Activated CD8-positive, alpha-beta T cell treated with anti-CD3 and anti-CD28 coated beads for 36 hours (primary cell): ENCODE data around the gene BANP. TPM values are rescaled to one million over a fixed set of nuclear protein-coding genes. Genes with fewer than 3 reads are reported as not detected.
"Not testable (repeated sequence)": the region's sequence is repeated elsewhere in the genome, so short reads cannot be mapped to it uniquely, and the experiment has no call there.

Source experiments
- ATAC-seq: fragments of 200-7000 bp; cut with Tn5 transposase; one replicate; pipeline ENCODE4 v1.10.0; 2021; ENCODE audit warnings: mild to moderate bottlenecking, moderate library complexity
- CTCF ChIA-PET: fragments of 350-600 bp; sonication (Branson Sonifier 250); formaldehyde crosslinking; loops from one replicate; lab custom pipeline; 2021; ENCODE audit warnings: antibody characterized with exemption; lab: Charles Lee
- POLR2A ChIA-PET: fragments of 350-600 bp; sonication (Branson Sonifier 250); formaldehyde crosslinking; loops from one replicate; lab custom pipeline; 2021; ENCODE audit warnings: antibody characterized with exemption; lab: Charles Lee
- DNase-seq: peaks from one replicate; pipeline ENCODE4 v3.0.0-alpha.2; 2020
- H3K27ac Mint-ChIP-seq: one replicate; pipeline ENCODE4 v1.8.0; 2021; ENCODE audit warnings: mild to moderate bottlenecking, mixed read lengths
- H3K27me3 Mint-ChIP-seq: one replicate; pipeline ENCODE4 v1.8.0; 2021; ENCODE audit warnings: mixed read lengths
- H3K36me3 Mint-ChIP-seq: one replicate; pipeline ENCODE4 v1.8.0; 2021; ENCODE audit warnings: low read depth, mixed read lengths
- H3K4me1 Mint-ChIP-seq: one replicate; pipeline ENCODE4 v1.8.0; 2021; ENCODE audit warnings: low read depth, mixed read lengths
- H3K4me3 Mint-ChIP-seq: one replicate; pipeline ENCODE4 v1.8.0; 2021; ENCODE audit warnings: mild to moderate bottlenecking, moderate library complexity, mixed read lengths
- H3K9me3 Mint-ChIP-seq: one replicate; pipeline ENCODE4 v1.8.0; 2021; ENCODE audit warnings: mixed read lengths
- intact Hi-C: fragments of 100-400 bp; cut with micrococcal nuclease; formaldehyde crosslinking; loops from one replicate; pipeline ENCODE4 v1.10.0; 2022
- total RNA-seq, 2 experiments: library from RNA; stranded (reverse); gene quantifications; one replicate each; pipeline ENCODE4 v1.2.3, GENCODE V29; 2021
- TF ChIP-seq, protein P1 (sequence below): fragments of 200-600 bp; IDR thresholded peaks from one replicate; pipeline ENCODE4 v1.8.0; 2022; ENCODE audit warnings: antibody characterized with exemption, mild to moderate bottlenecking

The BANP gene
- total RNA-seq, 2 experiments from 2014 or later, result 32.1 to 36.1 TPM

DNA sequence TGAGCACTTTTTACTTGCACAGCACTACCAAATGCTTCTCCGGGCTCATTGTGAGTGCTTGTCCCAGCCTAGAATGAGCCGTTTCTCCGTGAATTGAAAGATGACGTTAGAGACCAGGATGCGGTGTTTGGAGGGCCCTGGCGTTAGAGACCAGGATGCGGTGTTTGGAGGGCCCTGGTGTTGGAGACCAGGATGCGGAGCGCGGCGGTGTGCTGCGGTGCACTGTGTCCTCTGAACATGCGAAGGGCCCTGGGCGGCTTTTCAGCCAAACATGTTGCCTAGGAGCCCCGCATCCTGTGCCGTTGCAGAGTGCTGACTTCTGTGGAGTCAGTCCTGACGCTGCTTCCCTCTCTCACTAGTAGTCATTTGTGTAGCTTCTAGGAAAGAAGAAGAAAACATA lies 42.7 kb downstream of the BANP start:
- Mint-ChIP-seq H3K27me3 (no peaks in the 10 kb centered on the region), H3K4me3 (no peak overlapping the region), H3K27ac (no peak overlapping the region), H3K9me3 (no peaks in the 10 kb centered on the region), H3K36me3 (peaks cover 21% of the 10 kb centered on the region), H3K4me1 (peaks cover 2% of the 10 kb centered on the region)
- ChIA-PET POLR2A (no interaction called here), CTCF (no interaction called here)
- TF ChIP-seq, protein P1, sequence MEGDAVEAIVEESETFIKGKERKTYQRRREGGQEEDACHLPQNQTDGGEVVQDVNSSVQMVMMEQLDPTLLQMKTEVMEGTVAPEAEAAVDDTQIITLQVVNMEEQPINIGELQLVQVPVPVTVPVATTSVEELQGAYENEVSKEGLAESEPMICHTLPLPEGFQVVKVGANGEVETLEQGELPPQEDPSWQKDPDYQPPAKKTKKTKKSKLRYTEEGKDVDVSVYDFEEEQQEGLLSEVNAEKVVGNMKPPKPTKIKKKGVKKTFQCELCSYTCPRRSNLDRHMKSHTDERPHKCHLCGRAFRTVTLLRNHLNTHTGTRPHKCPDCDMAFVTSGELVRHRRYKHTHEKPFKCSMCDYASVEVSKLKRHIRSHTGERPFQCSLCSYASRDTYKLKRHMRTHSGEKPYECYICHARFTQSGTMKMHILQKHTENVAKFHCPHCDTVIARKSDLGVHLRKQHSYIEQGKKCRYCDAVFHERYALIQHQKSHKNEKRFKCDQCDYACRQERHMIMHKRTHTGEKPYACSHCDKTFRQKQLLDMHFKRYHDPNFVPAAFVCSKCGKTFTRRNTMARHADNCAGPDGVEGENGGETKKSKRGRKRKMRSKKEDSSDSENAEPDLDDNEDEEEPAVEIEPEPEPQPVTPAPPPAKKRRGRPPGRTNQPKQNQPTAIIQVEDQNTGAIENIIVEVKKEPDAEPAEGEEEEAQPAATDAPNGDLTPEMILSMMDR, result no peak
- no peak for DNase-seq
- no peak for ATAC-seq
- intact Hi-C loops, result no loop called here

DNA sequence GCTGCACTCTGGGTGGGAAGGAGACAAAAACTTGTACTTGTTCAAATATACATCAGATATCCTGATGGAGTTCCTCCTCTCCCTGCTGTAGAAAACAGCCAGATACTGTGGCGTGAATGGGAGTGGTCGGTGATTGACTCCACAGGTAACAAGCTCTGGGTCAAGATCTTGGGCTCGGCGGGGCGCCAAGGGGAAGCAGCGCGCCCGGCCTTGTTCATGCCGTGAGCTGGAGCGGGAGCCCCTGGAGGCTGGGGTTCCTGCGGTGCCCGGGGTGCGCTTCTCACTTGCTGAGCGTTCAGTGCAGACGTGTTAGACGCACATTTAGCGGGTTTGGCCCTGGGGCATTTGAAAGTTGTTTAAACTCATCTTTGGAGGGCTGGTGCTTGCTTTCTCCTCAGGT lies 44.4 kb downstream of the BANP start:
- intact Hi-C loops, result no loop called here
- DNase-seq (no peak), ATAC-seq (no peak)
- no peaks in the 10 kb centered on the region for H3K9me3 Mint-ChIP-seq
- peaks cover 21% of the 10 kb centered on the region for H3K36me3 Mint-ChIP-seq
- peak overlapping the region; percentile 24 for H3K27ac Mint-ChIP-seq
- TF ChIP-seq, protein P1, result no peak
- POLR2A ChIA-PET, result no interaction called here
- peaks cover 2% of the 10 kb centered on the region for H3K4me1 Mint-ChIP-seq
- no peak overlapping the region for H3K4me3 Mint-ChIP-seq
- CTCF ChIA-PET, result no interaction called here
- H3K27me3 Mint-ChIP-seq, result no peaks in the 10 kb centered on the region

DNA sequence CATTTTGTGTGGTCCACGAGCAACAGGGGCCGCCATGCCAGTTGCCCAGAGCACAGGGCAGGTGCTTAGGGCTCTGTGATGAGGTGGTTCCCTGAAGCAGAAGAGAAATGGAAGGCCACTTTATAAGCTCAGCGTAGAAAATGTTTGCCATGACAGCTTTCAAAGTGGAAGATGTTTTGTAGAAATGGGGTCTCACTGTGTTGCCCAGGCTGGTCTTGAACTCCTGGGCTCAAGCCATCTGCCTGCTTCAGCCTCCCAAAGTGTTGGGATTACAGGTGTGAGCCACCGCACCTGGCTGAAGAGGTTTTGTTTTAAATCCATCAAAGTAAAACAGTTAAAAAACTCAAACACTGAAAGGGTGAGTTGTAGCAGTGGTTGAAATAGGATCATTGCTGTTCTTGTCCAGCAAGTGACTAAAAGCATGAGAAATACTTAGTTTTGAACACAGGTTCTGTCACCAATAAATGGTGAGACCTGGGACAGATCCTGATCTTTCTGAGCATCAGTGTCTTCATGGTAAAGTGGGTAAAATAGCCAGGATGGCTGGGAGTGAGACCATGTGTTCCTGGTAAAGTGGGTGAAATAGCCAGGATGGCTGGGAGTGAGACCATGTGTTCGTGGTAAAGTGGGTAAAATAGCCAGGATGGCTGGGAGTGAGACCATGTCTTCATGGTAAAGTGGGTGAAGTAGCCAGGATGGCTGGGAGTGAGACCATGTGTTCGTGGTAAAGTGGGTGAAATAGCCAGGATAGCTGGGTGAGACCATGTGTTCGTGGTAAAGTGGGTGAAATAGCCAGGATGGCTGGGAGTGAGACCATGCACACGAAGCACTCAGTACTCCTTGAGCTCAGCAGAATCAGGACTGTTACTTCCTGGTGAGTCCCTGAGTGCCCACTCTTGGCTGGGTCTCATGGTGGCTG lies 46.0 kb downstream of the BANP start:
- Mint-ChIP-seq H3K4me1 (peaks cover 2% of the 10 kb centered on the region), H3K36me3 (peaks cover 19% of the 10 kb centered on the region), H3K27me3 (no peaks in the 10 kb centered on the region), H3K27ac (peak overlapping the region; percentile 16), H3K4me3 (no peak overlapping the region), H3K9me3 (no peaks in the 10 kb centered on the region)
- ChIA-PET CTCF (no interaction called here), POLR2A (no interaction called here)
- ATAC-seq (no peak), DNase-seq (no peak)
- intact Hi-C loops, result no loop called here
- TF ChIP-seq, protein P1, result no peak

DNA sequence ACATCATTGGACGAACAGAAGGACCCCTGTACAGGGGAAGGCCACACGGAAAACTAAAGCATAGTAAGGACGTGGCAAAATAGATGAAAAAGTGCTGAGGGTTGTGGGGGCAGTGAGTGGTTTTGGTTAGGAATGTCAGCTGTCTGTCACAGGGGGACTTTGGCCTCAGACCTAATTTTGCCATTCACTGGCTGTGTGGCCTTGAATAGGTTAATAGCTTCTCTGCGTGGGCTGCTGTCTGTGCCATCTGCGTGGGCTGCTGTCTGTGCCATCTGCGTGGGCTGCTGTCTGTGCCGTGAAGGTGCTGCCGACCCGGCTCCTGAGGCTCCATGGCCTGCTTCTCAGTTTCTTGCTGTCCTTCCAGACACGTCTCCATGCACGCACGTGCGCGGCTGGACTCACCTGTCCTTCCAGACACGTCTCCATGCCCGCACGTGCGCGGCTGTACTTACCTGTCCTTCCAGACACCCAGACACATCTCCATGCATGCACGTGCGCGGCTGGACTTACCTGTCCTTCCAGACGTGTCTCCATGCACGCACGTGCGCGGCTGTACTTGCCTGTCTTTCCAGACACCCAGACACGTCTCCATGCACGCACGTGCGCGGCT lies 47.1 kb downstream of the BANP start:
- DNase-seq, H3K27ac Mint-ChIP-seq, H3K4me3 Mint-ChIP-seq, CTCF ChIA-PET, ATAC-seq, intact Hi-C loops, POLR2A ChIA-PET, H3K9me3 Mint-ChIP-seq, H3K4me1 Mint-ChIP-seq, H3K27me3 Mint-ChIP-seq: not testable (repeated sequence)
- H3K36me3 Mint-ChIP-seq, result peaks cover 20% of the 10 kb centered on the region

DNA sequence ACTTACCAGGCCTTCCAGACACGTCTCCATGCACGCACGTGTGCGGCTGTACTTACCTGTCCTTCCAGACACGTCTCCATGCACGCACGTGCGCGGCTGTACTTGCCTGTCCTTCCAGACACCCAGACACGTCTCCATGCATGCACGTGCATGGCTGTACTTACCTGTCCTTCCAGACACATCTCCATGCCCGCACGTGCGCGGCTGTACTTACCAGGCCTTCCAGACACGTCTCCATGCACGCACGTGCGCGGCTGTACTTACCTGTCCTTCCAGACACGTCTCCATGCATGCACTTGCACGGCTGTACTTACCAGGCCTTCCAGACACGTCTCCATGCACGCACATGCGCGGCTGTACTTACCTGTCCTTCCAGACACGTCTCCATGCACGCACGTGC lies 47.8 kb downstream of the BANP start:
- H3K4me1 Mint-ChIP-seq, H3K27ac Mint-ChIP-seq, H3K4me3 Mint-ChIP-seq, DNase-seq, H3K9me3 Mint-ChIP-seq, H3K27me3 Mint-ChIP-seq, ATAC-seq, intact Hi-C loops, CTCF ChIA-PET, POLR2A ChIA-PET: not testable (repeated sequence)
- H3K36me3 Mint-ChIP-seq, result peaks cover 18% of the 10 kb centered on the region

DNA sequence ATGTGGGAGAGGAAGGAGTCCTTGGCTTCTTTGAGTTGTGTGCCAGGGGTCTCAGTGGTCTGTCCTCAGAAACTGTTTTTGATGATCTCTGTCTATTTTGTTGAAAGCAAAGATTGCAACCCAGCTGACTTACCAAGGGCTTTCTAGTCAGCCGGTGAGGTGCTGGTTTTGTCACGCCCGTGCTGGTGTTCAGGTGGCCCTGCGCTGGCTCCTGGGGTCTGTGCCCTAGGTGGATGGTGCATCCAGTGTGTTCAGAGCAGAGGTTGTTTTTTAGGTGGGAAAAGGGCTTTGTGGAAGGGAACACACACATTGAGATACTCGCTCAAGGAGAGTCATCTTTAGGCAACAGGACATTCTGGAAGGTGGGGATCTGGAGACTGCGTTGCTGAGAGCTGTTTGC lies 51.0 kb downstream of the BANP start:
- Mint-ChIP-seq H3K27ac (no peak overlapping the region), H3K4me3 (no peak overlapping the region), H3K27me3 (no peaks in the 10 kb centered on the region), H3K4me1 (peaks cover 4% of the 10 kb centered on the region), H3K9me3 (no peaks in the 10 kb centered on the region), H3K36me3 (peaks cover 24% of the 10 kb centered on the region)
- intact Hi-C loops, result no loop called here
- ChIA-PET CTCF (no interaction called here), POLR2A (no interaction called here)
- DNase-seq, result no peak
- ATAC-seq, result no peak
- TF ChIP-seq, protein P1, result no peak
